ENCODE results near the gene VWDE.
"Not testable (repeated sequence)": the region's sequence is repeated elsewhere in the genome, so short reads cannot be mapped to it uniquely, and the experiment has no call there.

The VWDE gene

DNA sequence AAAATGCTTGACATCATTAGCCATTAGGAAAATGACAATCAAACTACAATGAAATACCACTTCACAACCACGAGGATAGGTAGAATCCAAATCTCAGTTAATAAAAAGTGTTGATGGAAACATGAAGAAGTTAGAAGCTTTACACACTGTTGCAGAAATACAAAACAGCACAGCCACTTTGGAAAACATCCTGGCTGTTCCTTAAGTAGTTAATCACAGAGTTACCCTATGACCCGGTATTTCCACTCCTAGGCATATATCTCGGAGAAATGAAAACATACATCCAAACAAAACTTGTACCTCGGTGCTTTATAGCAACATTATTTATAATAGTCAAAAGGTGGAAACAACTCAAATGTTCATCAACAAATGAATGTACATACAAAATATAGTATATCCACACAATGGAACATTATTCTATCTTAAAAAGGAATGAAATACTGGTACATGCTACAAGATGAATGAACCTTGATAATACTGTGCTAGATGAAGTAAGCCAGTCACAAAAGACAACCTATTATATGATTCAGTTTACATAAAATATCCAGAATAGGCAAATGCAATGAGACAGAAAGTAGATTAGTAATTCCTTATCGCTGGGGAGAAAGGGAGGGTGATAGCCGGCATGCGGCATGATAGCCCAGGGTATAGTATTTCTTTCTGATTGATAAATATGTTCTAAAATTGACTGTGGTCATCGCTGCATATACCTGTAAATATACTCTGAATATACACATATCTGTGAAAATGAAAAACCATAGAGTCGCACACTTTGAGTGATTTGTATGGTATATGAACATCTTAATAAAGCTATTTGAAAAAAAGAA lies 1.9 kb downstream of the VWDE start:
- DNase-seq = no peak

GRCh38 chr7:12398186-12398585 lies 5.5 kb downstream of the VWDE start:
- DNase-seq = no peak

DNA sequence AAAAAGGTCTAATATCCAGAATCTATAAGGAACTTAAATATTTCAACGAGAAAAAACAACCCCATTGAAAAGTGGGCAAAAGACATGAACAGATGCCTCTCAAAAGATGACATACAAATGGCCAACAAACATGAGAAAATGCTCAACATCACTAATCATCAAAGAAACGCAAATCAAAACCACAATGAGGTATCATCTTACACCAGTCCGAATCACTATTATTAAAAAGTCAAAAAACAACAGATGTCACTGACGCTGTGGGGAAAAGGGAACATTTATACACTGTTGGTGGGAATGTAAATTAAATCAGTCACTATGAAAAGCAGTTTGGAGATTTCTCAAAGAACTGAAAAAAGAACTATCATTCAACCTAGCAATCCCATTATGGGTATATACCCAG lies 6.0 kb downstream of the VWDE start:
- no peak for DNase-seq

DNA sequence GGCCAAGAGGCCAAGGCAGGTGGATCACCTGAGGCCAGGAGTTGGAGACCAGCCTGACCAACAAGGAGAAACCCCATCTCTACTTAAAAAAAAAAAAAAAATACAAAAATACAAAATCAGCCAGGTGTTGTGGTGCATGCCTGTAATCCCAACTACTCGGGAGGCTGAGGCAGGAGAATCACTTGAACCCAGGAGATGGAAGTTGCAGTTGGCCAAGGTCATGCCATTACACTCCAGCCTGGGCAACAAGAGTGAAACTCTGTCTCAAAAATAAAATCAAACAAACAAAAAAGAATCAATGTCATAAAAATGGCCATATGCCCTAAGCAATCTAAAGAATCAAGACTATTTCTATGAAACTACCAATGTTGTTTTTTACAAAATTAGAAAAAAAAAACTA lies 7.0 kb downstream of the VWDE start:
- not testable (repeated sequence) for DNase-seq

- DNase-seq = no peak
Observed at GRCh38 chr7:12391922-12392615, 11.6 kb downstream of the VWDE start.

GRCh38 chr7:12389089-12389700 lies 14.5 kb downstream of the VWDE start:
- peak; percentile 61 for DNase-seq

GRCh38 chr7:12386313-12386740 lies 17.3 kb downstream of the VWDE start:
- DNase-seq = no peak

- DNase-seq = no peak
Observed at GRCh38 chr7:12385364-12385786, 18.3 kb downstream of the VWDE start.

- no peak for DNase-seq
Observed at GRCh38 chr7:12383377-12383776, 20.3 kb downstream of the VWDE start.

GRCh38 chr7:12378389-12378788 lies 25.3 kb downstream of the VWDE start:
- no peak for DNase-seq

- DNase-seq = no peak
Observed at GRCh38 chr7:12377406-12377805, 26.3 kb downstream of the VWDE start.

GRCh38 chr7:12373580-12374263 lies 29.9 kb downstream of the VWDE start:
- DNase-seq = peak; percentile 39

DNA sequence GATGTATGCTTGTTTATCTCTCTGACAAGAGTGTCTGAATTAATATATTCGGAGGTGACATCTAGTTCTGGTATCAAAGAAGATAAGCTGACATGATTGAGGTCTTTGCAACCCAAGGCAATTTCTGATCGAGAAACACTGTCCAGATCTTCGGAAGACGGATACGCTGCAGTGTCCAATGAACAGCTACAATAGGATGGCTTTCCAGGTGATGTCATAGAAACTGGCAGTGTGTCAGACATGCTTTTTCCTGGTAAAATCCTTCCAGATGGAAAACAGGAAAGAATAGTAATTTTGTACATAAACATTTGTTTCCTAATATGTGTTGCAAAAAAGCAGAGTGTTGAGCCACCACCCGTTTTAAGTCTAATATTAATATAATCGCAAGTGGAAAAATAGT lies 33.4 kb downstream of the VWDE start:
- no peak for DNase-seq

- no peak for DNase-seq
Observed at GRCh38 chr7:12369756-12370155, 33.9 kb downstream of the VWDE start.

DNA sequence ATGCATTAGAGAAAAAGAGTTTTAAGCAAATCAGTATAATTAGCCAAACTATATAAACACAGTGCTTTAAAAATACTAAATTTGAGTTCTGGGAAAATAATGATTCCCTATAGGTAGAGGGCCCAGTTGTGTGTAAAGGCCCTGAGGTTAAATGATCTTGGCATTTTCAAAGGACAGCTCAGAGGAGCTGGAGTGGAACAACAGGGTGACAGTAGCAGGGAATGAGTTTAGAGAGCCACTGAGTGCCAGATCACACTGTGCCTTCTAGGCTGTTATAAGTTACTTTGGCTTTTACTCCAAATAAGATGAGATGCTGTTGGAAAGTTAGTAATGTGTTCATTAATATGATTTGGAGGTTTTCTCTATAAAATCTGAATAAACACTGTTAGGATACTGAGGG lies 34.6 kb downstream of the VWDE start:
- no peak for DNase-seq

DNA sequence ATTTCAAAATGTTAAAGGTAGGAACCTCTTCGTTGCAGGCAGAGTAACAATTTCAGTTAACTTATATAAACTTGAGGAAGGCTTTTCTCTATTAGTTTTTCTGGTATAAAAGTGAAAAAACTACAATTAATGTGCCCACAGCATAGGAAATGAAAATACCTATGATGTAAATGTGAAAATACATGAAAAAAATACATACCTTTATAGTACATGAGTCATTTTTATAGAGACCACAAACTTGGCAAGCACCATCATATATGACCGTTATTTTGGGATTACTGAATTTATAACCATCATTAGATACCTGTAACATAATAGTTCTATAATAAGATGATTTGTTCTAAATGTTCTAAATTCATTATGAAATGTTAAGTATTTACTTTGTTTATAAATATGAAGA lies 42.7 kb downstream of the VWDE start:
- no peak for DNase-seq

DNA sequence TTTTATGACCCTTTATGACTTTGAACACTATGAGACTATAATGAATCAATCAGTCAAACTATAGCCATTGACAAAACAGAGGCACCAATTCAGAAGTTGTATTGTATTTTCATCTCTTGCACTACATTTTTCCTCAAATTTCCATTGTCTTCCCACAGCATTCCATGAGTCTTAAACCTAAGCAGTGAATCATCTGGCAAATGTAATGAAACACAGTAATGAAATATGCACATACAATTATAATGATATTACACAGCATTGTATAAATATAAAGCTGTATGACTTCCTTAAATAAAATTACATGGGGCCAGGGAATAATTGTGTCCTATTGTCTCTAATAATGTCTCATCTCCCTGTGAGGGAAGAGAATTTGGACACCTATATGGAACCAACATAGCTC lies 45.0 kb downstream of the VWDE start:
- DNase-seq = no peak

- no peak for DNase-seq
Observed at GRCh38 chr7:12357508-12357907, 46.2 kb downstream of the VWDE start.

DNA sequence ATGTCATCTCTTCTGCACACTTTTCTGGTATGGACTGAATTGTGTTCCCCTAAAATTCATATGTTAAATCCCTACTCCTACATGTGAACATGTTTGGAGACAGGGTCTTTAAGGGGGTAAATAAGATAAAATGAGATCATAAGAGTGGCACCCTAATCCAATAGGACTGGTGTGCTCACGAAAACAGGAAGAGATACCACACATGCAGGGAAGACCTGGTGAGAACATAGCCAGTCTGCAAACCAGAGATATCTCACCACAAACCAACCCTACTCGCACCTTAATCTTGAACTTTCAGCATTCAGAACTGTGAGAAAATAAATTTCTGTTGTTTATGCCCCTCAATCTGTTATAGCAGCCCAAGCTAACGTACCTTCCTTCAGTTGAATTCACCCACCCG lies 51.8 kb downstream of the VWDE start:
- no peak for DNase-seq

DNA sequence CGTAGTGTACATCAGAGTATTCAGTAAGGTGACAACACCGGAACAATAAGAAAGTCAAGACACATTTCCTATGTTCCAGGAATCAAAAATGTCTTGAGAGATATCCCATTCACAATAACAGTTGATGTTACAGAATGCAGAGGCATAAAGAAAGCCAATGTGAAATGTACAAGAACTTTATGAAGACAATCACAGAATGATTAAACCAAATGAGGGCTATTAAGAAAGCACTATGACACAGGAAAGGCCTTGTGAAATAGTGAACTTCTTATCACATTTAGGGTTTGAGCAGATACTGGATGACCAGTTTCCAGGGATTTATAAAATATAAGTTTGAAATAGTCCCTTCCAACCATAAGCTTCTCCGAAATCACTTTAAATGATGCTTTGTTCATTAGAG lies 52.7 kb downstream of the VWDE start:
- DNase-seq = no peak

GRCh38 chr7:12337095-12337494 lies 66.6 kb downstream of the VWDE start:
- DNase-seq = no peak

GRCh38 chr7:12328888-12329770 lies 74.5 kb downstream of the VWDE start:
- DNase-seq = no peak

Measured in NCI-H226 (cell line).